Endothelial cell of umbilical vein (primary cell): ENCODE measurements around the gene HK3.

Source experiments
- EZH2 ChIP-seq: IDR thresholded peaks from 2 replicates; pipeline ENCODE4 v1.6.1; 2012; ENCODE audit warnings: borderline replicate concordance, low read depth, mild to moderate bottlenecking, moderate library complexity, low read length, inconsistent platforms; ENCODE audit not compliant: severe bottlenecking
- JUN ChIP-seq: IDR thresholded peaks from 2 replicates; pipeline ENCODE4 v1.6.1; 2011; ENCODE audit warnings: borderline replicate concordance, low read depth; ENCODE audit not compliant: insufficient read length, insufficient read depth
- POLR2A ChIP-seq: IDR thresholded peaks from 2 replicates; pipeline ENCODE4 v1.6.1; 2012; ENCODE audit warnings: low read depth, mild to moderate bottlenecking, control low read depth, low read length
- POLR2AphosphoS5 ChIP-seq: IDR thresholded peaks from 2 replicates; pipeline ENCODE4 v1.6.1; 2012; ENCODE audit warnings: low read depth, mild to moderate bottlenecking, control low read depth, low read length, moderate library complexity; ENCODE audit not compliant: insufficient read depth
- TF ChIP-seq, protein P1 (sequence below), 2 donors: IDR thresholded peaks; 1 replicate in 1 of 2; 2 replicates in 1 of 2; pipeline ENCODE4 v1.5.1; 2011; ENCODE audit warnings: low read length in 2 of 2, mild to moderate bottlenecking in 2 of 2, moderate library complexity in 2 of 2, control low read depth in 1 of 2, inconsistent platforms in 1 of 2, low read depth in 1 of 2; ENCODE audit not compliant: insufficient read depth in 1 of 2; ENCODE audit errors: extremely low read depth in 1 of 2
- TF ChIP-seq, protein P2 (sequence below): IDR thresholded peaks from 2 replicates; pipeline ENCODE4 v1.6.1; 2011; ENCODE audit not compliant: insufficient read depth, insufficient read length

GRCh38 chr5:176904276-176904675 lies 5.1 kb upstream of the HK3 start:
- TF ChIP-seq, protein P1, sequence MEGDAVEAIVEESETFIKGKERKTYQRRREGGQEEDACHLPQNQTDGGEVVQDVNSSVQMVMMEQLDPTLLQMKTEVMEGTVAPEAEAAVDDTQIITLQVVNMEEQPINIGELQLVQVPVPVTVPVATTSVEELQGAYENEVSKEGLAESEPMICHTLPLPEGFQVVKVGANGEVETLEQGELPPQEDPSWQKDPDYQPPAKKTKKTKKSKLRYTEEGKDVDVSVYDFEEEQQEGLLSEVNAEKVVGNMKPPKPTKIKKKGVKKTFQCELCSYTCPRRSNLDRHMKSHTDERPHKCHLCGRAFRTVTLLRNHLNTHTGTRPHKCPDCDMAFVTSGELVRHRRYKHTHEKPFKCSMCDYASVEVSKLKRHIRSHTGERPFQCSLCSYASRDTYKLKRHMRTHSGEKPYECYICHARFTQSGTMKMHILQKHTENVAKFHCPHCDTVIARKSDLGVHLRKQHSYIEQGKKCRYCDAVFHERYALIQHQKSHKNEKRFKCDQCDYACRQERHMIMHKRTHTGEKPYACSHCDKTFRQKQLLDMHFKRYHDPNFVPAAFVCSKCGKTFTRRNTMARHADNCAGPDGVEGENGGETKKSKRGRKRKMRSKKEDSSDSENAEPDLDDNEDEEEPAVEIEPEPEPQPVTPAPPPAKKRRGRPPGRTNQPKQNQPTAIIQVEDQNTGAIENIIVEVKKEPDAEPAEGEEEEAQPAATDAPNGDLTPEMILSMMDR (IDR thresholded peaks at IDR 0.05; ENCODE audit: extremely low read depth in 1 of 2, insufficient read depth in 1 of 2, low read depth in 1 of 2, low read length in 2 of 2), result no peak
- TF ChIP-seq POLR2AphosphoS5, result no peak
- TF ChIP-seq POLR2A, result no peak
- TF ChIP-seq, protein P2, sequence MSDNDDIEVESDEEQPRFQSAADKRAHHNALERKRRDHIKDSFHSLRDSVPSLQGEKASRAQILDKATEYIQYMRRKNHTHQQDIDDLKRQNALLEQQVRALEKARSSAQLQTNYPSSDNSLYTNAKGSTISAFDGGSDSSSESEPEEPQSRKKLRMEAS, result no peak
- no peak for TF ChIP-seq JUN
- no peak for TF ChIP-seq EZH2
